ENCODE results near the gene RTTN. TPM values are rescaled to one million over a fixed set of nuclear protein-coding genes. Genes with fewer than 3 reads are reported as not detected.

Gene RTTN
- total and polyA plus RNA-seq, 10 of the 15 experiments (the other 5 are each of a cell fraction or from before 2014, with no cell fraction given), result 9.4 to 36.6 (median 15.7) TPM

- POLR2A ChIA-PET, result interaction anchor here (1.2 kb wide), 1 partner anchor 21 kb away, joined by 3 read pairs; no protein-coding TSS in a partner anchor
- 99% methylated on average over 4 of the region's 4 CpGs for WGBS (ENCODE audit: insufficient coverage, insufficient replicate concordance, low lambda C conversion rate, missing lambda C conversion rate)
- TF ChIP-seq PML (IDR thresholded peaks at IDR 0.05; ENCODE audit: low read length) (no peak), BCL11A (IDR thresholded peaks at IDR 0.05; ENCODE audit: low read depth, low read length) (no peak), NFYB (IDR thresholded peaks at IDR 0.05; ENCODE audit: insufficient read depth, low read depth, low read length) (no peak), USF2 (IDR thresholded peaks at IDR 0.05; ENCODE audit: borderline replicate concordance, low read depth, low read length) (no peak), MEF2A (IDR thresholded peaks at IDR 0.05; ENCODE audit: insufficient read depth, low read depth, low read length) (no peak), ZBTB11 (CRISPR knock-in tag; IDR thresholded peaks at IDR 0.05) (no peak), ESRRA (IDR thresholded peaks at IDR 0.05; ENCODE audit: low read length) (no peak), ATF7 (IDR thresholded peaks at IDR 0.05; ENCODE audit: low read depth) (no peak), RELA (IDR thresholded peaks at IDR 0.05; ENCODE audit: borderline replicate concordance, partially characterized antibody) (no peak), EP300 (IDR thresholded peaks at IDR 0.05; ENCODE audit: borderline replicate concordance in 1 of 2, control insufficient read depth in 1 of 2, low read depth in 2 of 2, low read length in 2 of 2) (no peak)
- Histone ChIP-seq H2AFZ (ENCODE audit: control insufficient read depth, low read depth, low read length) (no peak overlapping the region), H3K27ac (ENCODE audit: control insufficient read depth, insufficient read depth) (no peak overlapping the region; the same call in 1 of the 2 replicates), H3K4me3 (no peak overlapping the region), H4K20me1 (ENCODE audit: control insufficient read depth, insufficient read depth) (no peaks in the 10 kb centered on the region), H3K9me3 (replicated peaks; ENCODE audit: control insufficient read depth, insufficient read depth, low read length) (peaks cover 9% of the 10 kb centered on the region; the same call in 2 of the 3 replicates), H3K36me3 (ENCODE audit: control insufficient read depth in 2 of 2, insufficient read depth in 2 of 2, low read length in 1 of 2) (peaks cover 0 to 4% of the 10 kb centered on the region in 2 experiments; a peak in 2 of 4 replicates), H3K79me2 (ENCODE audit: control insufficient read depth, insufficient read depth, low read length) (no peaks in the 10 kb centered on the region), H3K4me1 (ENCODE audit: control insufficient read depth, insufficient read depth, low read length) (peaks cover 38% of the 10 kb centered on the region), H3K4me2 (ENCODE audit: control insufficient read depth, insufficient read depth) (no peak overlapping the region), H3K27me3 (replicated peaks in 1 of 2; ENCODE audit: control insufficient read depth in 2 of 2, insufficient read depth in 2 of 2, low read length in 1 of 2) (no peaks in the 10 kb centered on the region), H3K9ac (ENCODE audit: control insufficient read depth, insufficient read depth, low read length) (no peak overlapping the region)
- intact Hi-C loops (cut with micrococcal nuclease; ENCODE audit: unreplicated experiment) (no loop called here), in situ Hi-C loops (cut with MboI) (no loop called here)
- no peak for ATAC-seq
- RAD21 ChIA-PET (ENCODE audit: unreplicated experiment), result interaction anchor here (1.4 kb wide), 1 partner anchor 19 kb away, joined by 4 read pairs; no protein-coding TSS in a partner anchor
- CTCF ChIA-PET, result interaction anchor here (0.8 to 1.7 kb wide), 2 partner anchors 18 to 64 kb away, joined by 3 to 4 read pairs; no protein-coding TSS in a partner anchor
- SMC1A ChIA-PET (ENCODE audit: uncharacterized antibody, unreplicated experiment), result interaction anchor here (1.0 to 2.2 kb wide), 10 partner anchors 15 to 99 kb away, joined by 3 to 6 read pairs (median 4); no protein-coding TSS in a partner anchor
- DNase-seq (ENCODE audit: low read depth, low spot score), result no peak
- no TSS peak for BruUV-seq (replicated peaks)
- FAIRE-seq, result no peak
Measured at GRCh38 chr18:69980509-69980908, 225.0 kb downstream of the RTTN start.
